ENCODE data around the gene GABRB1.

The GABRB1 gene

DNA sequence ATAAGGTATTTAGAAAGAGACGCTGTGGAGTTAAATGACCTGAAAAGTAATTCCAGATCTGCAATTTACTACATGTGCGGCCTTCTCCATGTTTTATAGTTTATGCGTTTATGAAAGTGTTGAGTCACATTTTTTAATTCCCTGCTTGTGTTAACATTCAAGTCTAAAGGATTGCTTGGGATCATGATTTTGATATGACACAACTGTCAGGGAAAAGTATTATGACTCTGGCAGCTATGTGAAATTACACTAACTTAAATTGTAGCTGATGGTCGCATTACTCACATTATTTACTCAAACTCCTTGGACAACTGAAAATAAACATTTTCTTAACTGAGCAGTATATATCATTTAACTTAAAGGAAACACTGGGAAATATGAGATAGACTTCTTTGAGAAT is 14.3 kb upstream of the GABRB1 start:
- TF ChIP-seq YY1 (IDR thresholded peaks at IDR 0.05; ENCODE audit: insufficient read depth, insufficient read length), result no peak
- no peak for TF ChIP-seq ZNF274 (IDR thresholded peaks at IDR 0.05; ENCODE audit: low read depth, low read length)
- no peak for TF ChIP-seq SUZ12 (IDR thresholded peaks at IDR 0.05; ENCODE audit: extremely low read depth, insufficient read depth, insufficient read length)
- Histone ChIP-seq H3K9me3 (ENCODE audit: insufficient read depth, low read length) (no peaks in the 10 kb centered on the region), H3K4me1 (ENCODE audit: insufficient read depth, insufficient read length) (no peaks in the 10 kb centered on the region), H3K27me3 (ENCODE audit: insufficient read depth, insufficient read length) (no peaks in the 10 kb centered on the region), H3K36me3 (ENCODE audit: insufficient read depth, insufficient read length, low read length) (no peaks in the 10 kb centered on the region), H3K4me3 (ENCODE audit: insufficient read length, low read depth) (no peak overlapping the region), H3K9ac (ENCODE audit: insufficient read length, low read depth) (no peak overlapping the region)
- no peak for DNase-seq (ENCODE audit: low read depth, low spot score)

DNA sequence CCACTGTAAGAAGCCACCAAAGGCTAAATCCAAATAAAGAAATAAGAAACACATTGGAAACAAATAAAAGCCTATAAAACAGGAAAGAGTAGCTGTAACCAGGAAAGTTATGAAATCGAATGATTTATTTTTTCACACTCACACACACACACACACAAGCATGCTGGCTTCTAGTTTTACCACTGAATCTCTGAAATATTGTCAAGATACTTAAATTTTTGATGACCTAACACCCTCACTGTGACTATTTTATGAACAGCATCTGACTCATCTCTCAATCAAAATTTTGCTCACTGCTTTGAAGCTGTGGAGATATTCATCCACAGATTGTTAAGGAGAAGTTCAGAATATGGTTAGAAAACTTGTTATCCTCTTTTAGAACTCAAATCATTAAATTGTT is 13.9 kb upstream of the GABRB1 start:
- no peak for DNase-seq (ENCODE audit: low read depth, low spot score)
- Histone ChIP-seq H3K9ac (ENCODE audit: insufficient read length, low read depth) (no peak overlapping the region), H3K4me3 (ENCODE audit: insufficient read length, low read depth) (no peak overlapping the region), H3K4me1 (ENCODE audit: insufficient read depth, insufficient read length) (no peaks in the 10 kb centered on the region), H3K9me3 (ENCODE audit: insufficient read depth, low read length) (no peaks in the 10 kb centered on the region), H3K27me3 (ENCODE audit: insufficient read depth, insufficient read length) (no peaks in the 10 kb centered on the region), H3K36me3 (ENCODE audit: insufficient read depth, insufficient read length, low read length) (no peaks in the 10 kb centered on the region)
- TF ChIP-seq ZNF274 (IDR thresholded peaks at IDR 0.05; ENCODE audit: low read depth, low read length) (no peak), YY1 (IDR thresholded peaks at IDR 0.05; ENCODE audit: insufficient read depth, insufficient read length) (no peak), SUZ12 (IDR thresholded peaks at IDR 0.05; ENCODE audit: extremely low read depth, insufficient read depth, insufficient read length) (no peak)

DNA sequence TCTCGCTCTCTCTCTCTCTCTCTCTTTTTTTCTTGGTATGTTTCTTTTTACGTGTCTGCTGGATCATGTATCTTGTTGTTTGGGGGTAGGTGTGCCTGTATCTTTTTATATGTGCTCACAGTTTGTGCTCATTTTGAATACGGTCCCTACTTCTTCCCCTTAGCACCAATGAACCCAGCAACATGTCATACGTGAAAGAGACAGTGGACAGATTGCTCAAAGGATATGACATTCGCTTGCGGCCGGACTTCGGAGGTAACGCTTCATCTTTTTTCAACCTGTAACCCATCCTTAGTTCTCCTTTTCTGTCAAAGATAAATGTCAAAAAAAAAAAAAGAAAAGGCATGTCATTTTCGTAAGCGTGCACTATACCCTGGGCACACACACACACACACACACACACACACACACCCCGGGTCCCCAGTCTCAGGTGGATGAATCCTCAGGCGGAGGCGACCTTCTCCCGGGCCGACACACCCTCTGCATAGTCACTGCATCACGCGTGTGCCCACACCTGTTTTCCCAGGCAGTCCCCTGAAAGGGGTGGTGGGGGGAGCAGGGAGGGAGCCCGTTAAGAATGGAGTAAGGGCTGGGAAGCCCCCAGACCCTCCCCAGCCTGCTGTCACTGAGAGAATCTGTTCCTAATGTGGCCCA is 511 bp downstream of the GABRB1 start:
- Histone ChIP-seq H3K9ac (ENCODE audit: insufficient read length, low read depth) (peak overlapping the region; percentile 61), H3K36me3 (ENCODE audit: insufficient read depth, insufficient read length, low read length) (no peaks in the 10 kb centered on the region), H3K4me3 (ENCODE audit: insufficient read length, low read depth) (peak overlapping the region; percentile 68), H3K4me1 (ENCODE audit: insufficient read depth, insufficient read length) (no peaks in the 10 kb centered on the region), H3K27me3 (ENCODE audit: insufficient read depth, insufficient read length) (peaks cover 10% of the 10 kb centered on the region), H3K9me3 (ENCODE audit: insufficient read depth, low read length) (no peaks in the 10 kb centered on the region)
- TF ChIP-seq YY1 (IDR thresholded peaks at IDR 0.05; ENCODE audit: insufficient read depth, insufficient read length) (no peak), ZNF274 (IDR thresholded peaks at IDR 0.05; ENCODE audit: low read depth, low read length) (no peak), SUZ12 (IDR thresholded peaks at IDR 0.05; ENCODE audit: extremely low read depth, insufficient read depth, insufficient read length) (no peak)
- DNase-seq (ENCODE audit: low read depth, low spot score), result no peak

DNA sequence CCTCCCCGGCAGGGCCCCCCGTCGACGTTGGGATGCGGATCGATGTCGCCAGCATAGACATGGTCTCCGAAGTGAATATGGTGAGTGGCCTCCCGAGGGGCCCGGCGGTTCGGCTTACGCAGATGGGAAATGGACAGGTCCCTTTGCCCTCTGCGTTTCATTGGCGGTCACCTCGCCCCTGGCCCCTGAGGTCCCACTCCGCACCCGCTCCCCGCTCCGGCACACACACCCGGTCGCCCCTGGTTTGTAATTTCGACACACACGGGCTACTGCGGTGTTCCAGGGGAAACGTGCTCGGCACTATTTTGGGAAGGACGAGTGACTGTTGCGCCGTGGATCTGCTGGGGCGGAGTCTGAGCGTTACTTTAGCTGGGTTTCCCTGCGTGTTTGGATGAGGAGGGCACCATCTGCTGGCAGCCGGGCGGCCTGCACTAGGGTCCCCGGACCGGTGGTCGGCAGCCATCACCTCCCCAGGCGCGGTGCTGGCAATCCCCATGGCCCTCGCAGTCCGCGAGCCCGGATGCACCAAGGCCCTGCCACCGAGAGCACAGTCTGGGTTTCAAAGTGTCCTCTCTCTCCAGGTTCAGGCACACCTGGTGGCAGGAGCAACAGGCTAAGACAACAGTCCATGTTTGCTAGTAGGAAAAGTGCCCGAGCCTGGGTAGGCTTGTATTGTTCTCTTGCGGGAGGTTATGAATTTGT is 1.2 kb downstream of the GABRB1 start:
- DNase-seq (ENCODE audit: low read depth, low spot score), result peak; percentile 47
- peaks cover 10% of the 10 kb centered on the region for H3K27me3 ChIP-seq (ENCODE audit: insufficient read depth, insufficient read length)
- peak overlapping the region; percentile 61 for H3K9ac ChIP-seq (ENCODE audit: insufficient read length, low read depth)
- no peaks in the 10 kb centered on the region for H3K9me3 ChIP-seq (ENCODE audit: insufficient read depth, low read length)
- H3K4me3 ChIP-seq (ENCODE audit: insufficient read length, low read depth), result peak overlapping the region; percentile 68
- no peaks in the 10 kb centered on the region for H3K36me3 ChIP-seq (ENCODE audit: insufficient read depth, insufficient read length, low read length)
- no peak for TF ChIP-seq YY1 (IDR thresholded peaks at IDR 0.05; ENCODE audit: insufficient read depth, insufficient read length)
- no peak for TF ChIP-seq ZNF274 (IDR thresholded peaks at IDR 0.05; ENCODE audit: low read depth, low read length)
- no peak for TF ChIP-seq SUZ12 (IDR thresholded peaks at IDR 0.05; ENCODE audit: extremely low read depth, insufficient read depth, insufficient read length)
- H3K4me1 ChIP-seq (ENCODE audit: insufficient read depth, insufficient read length), result no peaks in the 10 kb centered on the region

DNA sequence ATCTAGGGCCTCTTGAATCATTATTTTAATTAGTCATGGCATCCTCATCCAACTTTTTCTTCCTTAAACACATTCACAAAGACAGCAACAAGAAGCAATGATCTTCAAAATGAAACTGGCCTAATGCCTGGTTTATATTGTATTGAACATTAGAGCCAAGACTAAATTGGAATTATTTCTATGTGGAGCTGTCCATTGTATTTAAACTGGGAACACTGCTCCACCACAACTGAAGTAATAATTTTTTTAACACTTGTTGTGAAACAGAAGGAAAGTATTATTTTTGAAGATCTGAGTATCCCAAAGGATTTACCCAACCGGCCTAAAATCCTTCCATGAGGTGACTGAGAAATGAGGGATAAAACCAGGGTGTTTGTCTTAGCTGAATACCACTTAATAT is 6.9 kb downstream of the GABRB1 start:
- DNase-seq (ENCODE audit: low read depth, low spot score), result no peak
- Histone ChIP-seq H3K36me3 (ENCODE audit: insufficient read depth, insufficient read length, low read length) (no peaks in the 10 kb centered on the region), H3K27me3 (ENCODE audit: insufficient read depth, insufficient read length) (no peaks in the 10 kb centered on the region), H3K4me3 (ENCODE audit: insufficient read length, low read depth) (no peak overlapping the region), H3K4me1 (ENCODE audit: insufficient read depth, insufficient read length) (no peaks in the 10 kb centered on the region), H3K9ac (ENCODE audit: insufficient read length, low read depth) (no peak overlapping the region), H3K9me3 (ENCODE audit: insufficient read depth, low read length) (no peaks in the 10 kb centered on the region)
- no peak for TF ChIP-seq ZNF274 (IDR thresholded peaks at IDR 0.05; ENCODE audit: low read depth, low read length)
- no peak for TF ChIP-seq SUZ12 (IDR thresholded peaks at IDR 0.05; ENCODE audit: extremely low read depth, insufficient read depth, insufficient read length)
- TF ChIP-seq YY1 (IDR thresholded peaks at IDR 0.05; ENCODE audit: insufficient read depth, insufficient read length), result no peak

DNA sequence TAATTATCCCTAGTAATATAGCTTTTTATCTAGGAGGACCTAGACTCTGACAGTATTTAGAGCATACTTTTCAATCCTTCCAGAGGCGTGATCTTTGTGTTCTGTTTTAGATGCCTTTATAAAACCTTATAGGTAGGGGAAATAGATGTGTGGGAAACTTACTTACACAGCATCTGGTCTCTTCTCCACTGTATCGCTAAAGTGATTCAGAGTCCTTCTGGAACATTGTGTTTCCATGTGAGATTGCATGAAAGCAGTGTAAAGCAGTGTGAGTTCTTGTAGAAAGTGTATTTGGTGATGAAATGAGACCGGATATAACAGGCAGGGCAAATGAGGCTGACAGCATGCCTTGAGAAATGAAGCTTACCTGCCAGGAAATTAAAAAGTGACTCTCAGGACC is 9.5 kb downstream of the GABRB1 start:
- DNase-seq (ENCODE audit: low read depth, low spot score), result no peak
- no peaks in the 10 kb centered on the region for H3K27me3 ChIP-seq (ENCODE audit: insufficient read depth, insufficient read length)
- no peak for TF ChIP-seq SUZ12 (IDR thresholded peaks at IDR 0.05; ENCODE audit: extremely low read depth, insufficient read depth, insufficient read length)
- no peak for TF ChIP-seq YY1 (IDR thresholded peaks at IDR 0.05; ENCODE audit: insufficient read depth, insufficient read length)
- TF ChIP-seq ZNF274 (IDR thresholded peaks at IDR 0.05; ENCODE audit: low read depth, low read length), result no peak

DNA sequence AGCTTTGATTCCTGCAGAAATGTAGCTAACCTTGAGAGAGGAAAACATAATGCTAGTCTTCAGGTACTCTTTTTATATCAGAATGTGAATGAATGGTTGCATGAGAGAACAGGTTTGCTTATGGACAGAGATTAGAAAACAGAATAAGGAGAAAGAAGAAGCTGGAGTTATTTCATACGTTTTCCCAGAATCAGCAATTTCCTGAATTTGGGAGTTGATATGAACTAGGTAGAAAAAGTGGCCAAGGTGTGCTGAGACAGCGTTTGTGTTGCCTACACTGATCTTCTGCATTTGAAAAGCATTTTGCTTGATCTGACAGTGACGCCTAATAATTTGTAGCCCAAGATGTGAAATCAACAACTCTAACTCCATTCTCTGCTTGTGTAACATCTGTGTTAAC is 12.5 kb downstream of the GABRB1 start:
- Histone ChIP-seq H3K36me3 (ENCODE audit: insufficient read depth, insufficient read length, low read length) (no peaks in the 10 kb centered on the region), H3K9me3 (ENCODE audit: insufficient read depth, low read length) (no peaks in the 10 kb centered on the region), H3K27me3 (ENCODE audit: insufficient read depth, insufficient read length) (no peaks in the 10 kb centered on the region), H3K9ac (ENCODE audit: insufficient read length, low read depth) (no peak overlapping the region), H3K4me3 (ENCODE audit: insufficient read length, low read depth) (no peak overlapping the region), H3K4me1 (ENCODE audit: insufficient read depth, insufficient read length) (no peaks in the 10 kb centered on the region)
- TF ChIP-seq ZNF274 (IDR thresholded peaks at IDR 0.05; ENCODE audit: low read depth, low read length), result no peak
- no peak for TF ChIP-seq YY1 (IDR thresholded peaks at IDR 0.05; ENCODE audit: insufficient read depth, insufficient read length)
- TF ChIP-seq SUZ12 (IDR thresholded peaks at IDR 0.05; ENCODE audit: extremely low read depth, insufficient read depth, insufficient read length), result no peak
- DNase-seq (ENCODE audit: low read depth, low spot score), result no peak

More for the DNA sequence above, 9.5 kb downstream of the GABRB1 start:
- Histone ChIP-seq H3K4me1 (ENCODE audit: insufficient read depth, insufficient read length) (no peaks in the 10 kb centered on the region), H3K9ac (ENCODE audit: insufficient read length, low read depth) (no peak overlapping the region), H3K36me3 (ENCODE audit: insufficient read depth, insufficient read length, low read length) (no peaks in the 10 kb centered on the region), H3K9me3 (ENCODE audit: insufficient read depth, low read length) (no peaks in the 10 kb centered on the region), H3K4me3 (ENCODE audit: insufficient read length, low read depth) (no peak overlapping the region)
